ENCODE data around the gene HEATR9.

GRCh38 chr17:35872196-35872980 is 3.7 kb upstream of the HEATR9 start:
- no peak for TF ChIP-seq CTCF (IDR thresholded peaks at IDR 0.05; ENCODE audit: low read length)
- TF ChIP-seq EZH2 (IDR thresholded peaks at IDR 0.05; ENCODE audit: borderline replicate concordance, low read length) = no peak
